Measurements from ENCODE around the gene C6.

GRCh38 chr5:41148448-41148847 is 64.9 kb downstream of the C6 start:
- TF ChIP-seq, protein P1, sequence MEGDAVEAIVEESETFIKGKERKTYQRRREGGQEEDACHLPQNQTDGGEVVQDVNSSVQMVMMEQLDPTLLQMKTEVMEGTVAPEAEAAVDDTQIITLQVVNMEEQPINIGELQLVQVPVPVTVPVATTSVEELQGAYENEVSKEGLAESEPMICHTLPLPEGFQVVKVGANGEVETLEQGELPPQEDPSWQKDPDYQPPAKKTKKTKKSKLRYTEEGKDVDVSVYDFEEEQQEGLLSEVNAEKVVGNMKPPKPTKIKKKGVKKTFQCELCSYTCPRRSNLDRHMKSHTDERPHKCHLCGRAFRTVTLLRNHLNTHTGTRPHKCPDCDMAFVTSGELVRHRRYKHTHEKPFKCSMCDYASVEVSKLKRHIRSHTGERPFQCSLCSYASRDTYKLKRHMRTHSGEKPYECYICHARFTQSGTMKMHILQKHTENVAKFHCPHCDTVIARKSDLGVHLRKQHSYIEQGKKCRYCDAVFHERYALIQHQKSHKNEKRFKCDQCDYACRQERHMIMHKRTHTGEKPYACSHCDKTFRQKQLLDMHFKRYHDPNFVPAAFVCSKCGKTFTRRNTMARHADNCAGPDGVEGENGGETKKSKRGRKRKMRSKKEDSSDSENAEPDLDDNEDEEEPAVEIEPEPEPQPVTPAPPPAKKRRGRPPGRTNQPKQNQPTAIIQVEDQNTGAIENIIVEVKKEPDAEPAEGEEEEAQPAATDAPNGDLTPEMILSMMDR (IDR thresholded peaks at IDR 0.05): no peak
- TF ChIP-seq POLR2A (IDR thresholded peaks at IDR 0.05): no peak
- TF ChIP-seq EP300 (IDR thresholded peaks at IDR 0.05): no peak
- TF ChIP-seq POLR2AphosphoS5 (IDR thresholded peaks at IDR 0.05): no peak

All from stomach (tissue), 4 donors.